Karpas-422 (cell line): Measurements from ENCODE around the gene PRPF8. TPM values are rescaled to one million over a fixed set of nuclear protein-coding genes. Genes with fewer than 3 reads are reported as not detected.
"Not testable (repeated sequence)": the region's sequence is repeated elsewhere in the genome, so short reads cannot be mapped to it uniquely, and the experiment has no call there.

ENCODE experiments used
- DNase-seq: peaks from one replicate; pipeline ENCODE4 v3.0.0-alpha.2; 2015
- H2AFZ ChIP-seq: fragments of 200-600 bp; sonication (generic); 2 replicates; pipeline ENCODE4 v1.6.1; 2014; ENCODE audit warnings: antibody characterized with exemption, low read length, mixed read lengths
- H3K27ac ChIP-seq: fragments of 200-600 bp; sonication (generic); 2 replicates; pipeline ENCODE4 v1.5.1; 2014; ENCODE audit warnings: mild to moderate bottlenecking, low read length, moderate library complexity
- H3K27me3 ChIP-seq: fragments of 200-600 bp; sonication (generic); 2 replicates; pipeline ENCODE4 v1.6.1; 2014; ENCODE audit warnings: low read length, mixed read lengths
- H3K36me3 ChIP-seq: fragments of 200-600 bp; sonication (generic); 2 replicates; pipeline ENCODE4 v1.6.1; 2014; ENCODE audit warnings: low read length, mixed read lengths; ENCODE audit not compliant: insufficient read depth
- H3K4me1 ChIP-seq: fragments of 200-600 bp; sonication (generic); 2 replicates; pipeline ENCODE4 v1.6.1; 2014; ENCODE audit warnings: mild to moderate bottlenecking, low read length, mixed read lengths
- H3K4me2 ChIP-seq: fragments of 200-600 bp; sonication (generic); 2 replicates; pipeline ENCODE4 v1.6.1; 2014; ENCODE audit warnings: low read length, low read depth, mild to moderate bottlenecking; ENCODE audit not compliant: poor library complexity, severe bottlenecking
- H3K4me3 ChIP-seq: fragments of 200-600 bp; sonication (generic); 2 replicates; pipeline ENCODE4 v1.5.1; 2014; ENCODE audit warnings: mild to moderate bottlenecking, antibody characterized with exemption, low read length, mixed read lengths
- H3K79me2 ChIP-seq: fragments of 200-600 bp; sonication (generic); 2 replicates; pipeline ENCODE4 v1.6.1; 2014; ENCODE audit warnings: mild to moderate bottlenecking, low read length, mixed read lengths
- H3K9ac ChIP-seq: fragments of 200-600 bp; sonication (generic); 2 replicates; pipeline ENCODE4 v1.6.0; 2014; ENCODE audit warnings: low read length
- H3K9me2 ChIP-seq: fragments of 200-600 bp; sonication (generic), shearing (Covaris generic); replicated peaks from 2 replicates; pipeline ENCODE4 v1.6.0; 2014; ENCODE audit warnings: mild to moderate bottlenecking, low read length, moderate library complexity; ENCODE audit not compliant: insufficient read depth
- H3K9me3 ChIP-seq: fragments of 300-700, 200-600 bp; sonication (generic); 2 replicates; pipeline ENCODE4 v1.6.1; 2014; ENCODE audit warnings: low read length, mixed read lengths
- H4K20me1 ChIP-seq: fragments of 200-600 bp; sonication (generic); 2 replicates; pipeline ENCODE4 v1.6.1; 2014; ENCODE audit warnings: mild to moderate bottlenecking, antibody characterized with exemption, low read length, low read depth; ENCODE audit not compliant: insufficient read depth
- total RNA-seq: library from RNA; depleted of rRNA; stranded (reverse); fragments of >200 nt; shearing (Covaris generic); gene quantifications from 2 replicates; pipeline ENCODE4 v1.2.3, GENCODE V29; 2014; ENCODE audit warnings: low replicate concordance

PRPF8 gene
- total RNA-seq, 1 experiment from 2014 or later = 130 TPM

GRCh38 chr17:1708791-1709346, 24.2 kb upstream of the PRPF8 start:
- H3K9me3 ChIP-seq, H3K9ac ChIP-seq, H3K4me2 ChIP-seq, DNase-seq, H3K27ac ChIP-seq, H4K20me1 ChIP-seq, H2AFZ ChIP-seq, H3K36me3 ChIP-seq, H3K79me2 ChIP-seq, H3K4me3 ChIP-seq, H3K4me1 ChIP-seq, H3K27me3 ChIP-seq, H3K9me2 ChIP-seq: not testable (repeated sequence)

GRCh38 chr17:1707107-1707506, 22.4 kb upstream of the PRPF8 start:
- Histone ChIP-seq H3K9me3 (no peaks in the 10 kb centered on the region), H4K20me1 (no peaks in the 10 kb centered on the region), H3K9me2 (no peaks in the 10 kb centered on the region), H3K27me3 (no peaks in the 10 kb centered on the region), H3K79me2 (no peaks in the 10 kb centered on the region), H3K4me2 (no peak overlapping the region), H3K9ac (no peak overlapping the region), H3K4me3 (no peak overlapping the region), H3K36me3 (no peaks in the 10 kb centered on the region), H3K27ac (no peak overlapping the region), H3K4me1 (no peaks in the 10 kb centered on the region), H2AFZ (no peak overlapping the region)
- no peak for DNase-seq

GRCh38 chr17:1705004-1705403, 20.3 kb upstream of the PRPF8 start:
- H3K36me3 ChIP-seq = no peaks in the 10 kb centered on the region
- DNase-seq = no peak
- H3K79me2 ChIP-seq = no peaks in the 10 kb centered on the region
- no peak overlapping the region for H3K27ac ChIP-seq
- no peaks in the 10 kb centered on the region for H3K9me3 ChIP-seq
- H2AFZ ChIP-seq = no peak overlapping the region
- H3K4me2 ChIP-seq = no peak overlapping the region
- H3K9ac ChIP-seq = no peak overlapping the region
- H3K9me2 ChIP-seq = no peaks in the 10 kb centered on the region
- no peaks in the 10 kb centered on the region for H3K27me3 ChIP-seq
- H3K4me3 ChIP-seq = no peak overlapping the region
- H3K4me1 ChIP-seq = no peaks in the 10 kb centered on the region
- no peaks in the 10 kb centered on the region for H4K20me1 ChIP-seq

- Histone ChIP-seq H4K20me1 (no peaks in the 10 kb centered on the region), H3K9ac (no peak overlapping the region), H3K27ac (no peak overlapping the region), H3K9me3 (no peaks in the 10 kb centered on the region), H3K27me3 (no peaks in the 10 kb centered on the region), H3K4me3 (no peak overlapping the region), H3K4me1 (no peaks in the 10 kb centered on the region), H3K79me2 (no peaks in the 10 kb centered on the region), H3K36me3 (no peaks in the 10 kb centered on the region), H3K4me2 (no peak overlapping the region), H2AFZ (no peak overlapping the region), H3K9me2 (no peaks in the 10 kb centered on the region)
- DNase-seq = no peak
These were observed 18.4 kb upstream of the PRPF8 start for GRCh38 chr17:1703063-1703462.

- H3K9ac ChIP-seq = not testable (repeated sequence)
These were observed 15.2 kb upstream of the PRPF8 start for GRCh38 chr17:1699891-1700290.

GRCh38 chr17:1697681-1698080, 13.0 kb upstream of the PRPF8 start:
- Histone ChIP-seq H3K9ac (no peak overlapping the region), H3K4me3 (no peak overlapping the region), H3K27ac (no peak overlapping the region), H3K4me2 (no peak overlapping the region), H3K79me2 (no peaks in the 10 kb centered on the region), H3K9me3 (no peaks in the 10 kb centered on the region), H2AFZ (no peak overlapping the region), H3K4me1 (no peaks in the 10 kb centered on the region), H3K36me3 (no peaks in the 10 kb centered on the region), H4K20me1 (no peaks in the 10 kb centered on the region), H3K27me3 (no peaks in the 10 kb centered on the region), H3K9me2 (no peaks in the 10 kb centered on the region)
- DNase-seq = no peak

More at GRCh38 chr17:1699891-1700290, 15.2 kb upstream of the PRPF8 start:
- H3K27me3 ChIP-seq, H3K9me3 ChIP-seq, H4K20me1 ChIP-seq, H3K36me3 ChIP-seq, H2AFZ ChIP-seq, H3K27ac ChIP-seq, DNase-seq, H3K9me2 ChIP-seq, H3K4me3 ChIP-seq, H3K4me1 ChIP-seq, H3K4me2 ChIP-seq, H3K79me2 ChIP-seq: not testable (repeated sequence)

- Histone ChIP-seq H3K36me3 (no peaks in the 10 kb centered on the region), H4K20me1 (no peaks in the 10 kb centered on the region), H3K4me2 (no peak overlapping the region), H2AFZ (no peak overlapping the region), H3K9ac (no peak overlapping the region), H3K4me3 (no peak overlapping the region), H3K27me3 (no peaks in the 10 kb centered on the region), H3K79me2 (no peaks in the 10 kb centered on the region), H3K27ac (no peak overlapping the region), H3K9me2 (no peaks in the 10 kb centered on the region), H3K4me1 (no peaks in the 10 kb centered on the region), H3K9me3 (no peaks in the 10 kb centered on the region)
- no peak for DNase-seq
These were observed 10.7 kb upstream of the PRPF8 start for GRCh38 chr17:1695365-1695764.

- H3K4me2 ChIP-seq = no peak overlapping the region
These were observed 8.7 kb upstream of the PRPF8 start for GRCh38 chr17:1693339-1693738.

More at GRCh38 chr17:1693339-1693738, 8.7 kb upstream of the PRPF8 start:
- Histone ChIP-seq H3K27ac (no peak overlapping the region), H4K20me1 (no peaks in the 10 kb centered on the region), H3K4me3 (no peak overlapping the region), H3K9me3 (no peaks in the 10 kb centered on the region), H3K4me1 (no peaks in the 10 kb centered on the region), H3K79me2 (no peaks in the 10 kb centered on the region), H3K36me3 (no peaks in the 10 kb centered on the region), H3K27me3 (no peaks in the 10 kb centered on the region), H3K9ac (no peak overlapping the region), H3K9me2 (no peaks in the 10 kb centered on the region), H2AFZ (no peak overlapping the region)
- DNase-seq = no peak
